Activated naive CD8-positive, alpha-beta T cell treated with anti-CD3 and anti-CD28 coated beads, Interleukin-2, amount 50 U/mL, for 16 hours (primary cell): ENCODE measurements around the gene NKRF.

Experiments used
- DNase-seq: peaks from one replicate; pipeline ENCODE4 v3.0.0-alpha.2; 2020; ENCODE audit warnings: low read depth, low spot score

The NKRF gene

GRCh38 chrX:119614776-119615175 lies 8.6 kb upstream of the NKRF start:
- no peak for DNase-seq

DNA sequence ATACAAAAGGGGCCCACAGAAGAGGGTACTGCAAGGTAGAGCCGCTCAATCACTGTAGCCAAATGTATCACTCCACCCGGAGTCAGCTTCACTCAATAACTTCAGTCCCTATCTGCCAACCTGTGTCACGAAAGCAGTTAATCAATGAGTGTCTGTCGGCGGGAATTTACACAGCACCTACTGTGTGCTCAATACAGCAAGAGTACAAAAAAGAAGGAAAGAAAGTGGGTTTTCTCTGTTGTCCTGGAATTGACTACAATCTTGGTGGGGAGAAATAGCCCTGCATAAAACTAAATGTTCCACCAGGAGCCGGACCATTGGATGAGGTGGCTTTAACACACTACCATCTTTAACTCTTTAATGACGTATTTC lies 780 bp upstream of the NKRF start:
- no peak for DNase-seq

DNA sequence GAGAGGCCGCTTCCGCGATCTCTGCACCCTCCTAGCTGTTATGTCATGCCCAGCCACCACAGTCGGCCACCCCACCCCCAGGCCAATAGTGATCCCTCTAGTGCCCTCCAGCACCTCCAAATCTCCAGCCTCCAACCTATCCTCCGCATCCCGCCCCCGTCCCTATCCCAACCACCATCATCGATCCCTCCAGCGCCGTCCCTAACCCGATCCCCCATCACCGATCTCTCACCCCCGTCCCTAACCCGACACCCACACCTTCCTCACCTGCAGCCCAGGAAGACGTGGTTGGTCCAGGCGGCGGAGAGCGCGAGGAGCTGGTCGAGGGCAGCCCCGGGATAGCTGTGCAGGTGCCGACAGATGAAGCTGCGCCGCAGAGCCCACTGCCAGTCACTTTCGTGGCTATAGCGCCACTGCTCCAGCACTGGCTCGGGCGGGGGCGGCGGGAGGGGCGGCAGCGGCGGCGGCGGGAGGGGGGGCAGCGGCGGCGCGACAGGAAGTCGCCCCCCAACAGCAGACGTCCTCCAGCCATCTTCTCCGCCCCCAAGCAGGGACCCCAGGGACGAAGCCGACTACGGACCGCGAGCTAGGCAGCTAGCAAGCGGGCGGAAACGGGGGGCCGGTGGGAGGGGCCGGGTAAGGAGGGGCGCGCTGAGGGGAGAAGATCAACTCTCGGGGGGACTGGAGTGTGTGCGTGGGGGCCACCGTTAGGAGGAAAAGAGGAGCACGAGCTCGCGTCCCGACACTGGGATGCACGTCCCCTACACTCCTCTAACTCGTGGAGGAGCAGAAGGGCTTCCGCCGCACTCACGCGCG lies 552 bp downstream of the NKRF start:
- peak; percentile 4 for DNase-seq

GRCh38 chrX:119604766-119605463 lies 1.3 kb downstream of the NKRF start:
- no peak for DNase-seq

GRCh38 chrX:119602701-119603255 lies 3.4 kb downstream of the NKRF start:
- DNase-seq, result no peak

GRCh38 chrX:119589810-119590209 lies 16.4 kb downstream of the NKRF start:
- no peak for DNase-seq

DNA sequence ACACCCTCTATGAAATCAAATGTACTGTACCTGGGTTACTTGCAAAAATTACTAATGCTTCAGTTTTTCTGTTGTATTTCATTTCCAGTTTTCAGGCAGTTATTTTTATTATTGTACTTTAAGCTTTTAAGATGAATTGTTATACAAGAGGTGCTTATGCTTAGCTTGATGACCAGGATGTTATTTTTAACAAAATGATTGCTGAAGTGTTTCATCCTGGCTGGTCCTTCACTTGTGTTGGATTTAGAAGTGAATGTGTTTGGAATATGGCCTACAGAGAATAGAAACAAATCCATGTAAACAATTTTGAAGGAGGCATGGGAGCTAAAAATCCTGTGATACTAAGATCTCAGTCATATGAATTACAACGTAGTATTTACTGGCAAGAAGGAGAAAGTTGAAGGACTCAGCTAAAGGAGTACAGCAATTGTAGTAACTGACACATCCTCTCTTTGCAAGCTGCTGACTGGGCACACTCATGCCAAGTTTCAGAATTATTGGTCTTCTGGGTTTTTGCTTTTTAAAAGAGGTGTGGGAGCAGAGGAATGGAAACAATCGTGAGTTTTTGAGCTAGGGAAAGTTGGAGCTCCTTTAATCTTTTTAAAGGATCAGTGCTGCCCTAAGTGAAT lies 22.7 kb downstream of the NKRF start:
- DNase-seq, result no peak

DNA sequence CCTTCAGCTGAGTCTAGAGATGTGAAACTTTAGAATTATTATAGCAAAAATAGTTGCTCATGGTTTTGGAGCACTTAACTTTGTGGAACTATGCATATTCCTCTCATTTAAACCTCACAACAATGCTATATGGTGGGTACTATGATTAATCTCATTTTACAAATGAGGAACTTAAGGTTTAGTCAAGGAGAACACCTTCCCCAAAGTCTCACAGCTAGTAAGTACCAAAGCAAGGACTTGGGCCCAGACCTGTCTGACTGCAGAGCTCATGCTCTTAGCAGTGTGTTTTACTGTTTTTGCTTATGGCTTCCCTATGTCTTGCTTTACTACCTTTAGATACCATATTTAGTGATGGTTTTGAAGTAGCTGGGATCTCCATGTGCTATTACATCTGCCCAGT lies 26.8 kb downstream of the NKRF start:
- no peak for DNase-seq

- DNase-seq, result peak; percentile 82
These were observed 31.6 kb downstream of the NKRF start, which contains the start of gene UBE2A for GRCh38 chrX:119574394-119575266. Gene UBE2A, plus strand, starts transcription at chrX:119574563. Its CDS starts 149 bp downstream, at chrX:119574712.

DNA sequence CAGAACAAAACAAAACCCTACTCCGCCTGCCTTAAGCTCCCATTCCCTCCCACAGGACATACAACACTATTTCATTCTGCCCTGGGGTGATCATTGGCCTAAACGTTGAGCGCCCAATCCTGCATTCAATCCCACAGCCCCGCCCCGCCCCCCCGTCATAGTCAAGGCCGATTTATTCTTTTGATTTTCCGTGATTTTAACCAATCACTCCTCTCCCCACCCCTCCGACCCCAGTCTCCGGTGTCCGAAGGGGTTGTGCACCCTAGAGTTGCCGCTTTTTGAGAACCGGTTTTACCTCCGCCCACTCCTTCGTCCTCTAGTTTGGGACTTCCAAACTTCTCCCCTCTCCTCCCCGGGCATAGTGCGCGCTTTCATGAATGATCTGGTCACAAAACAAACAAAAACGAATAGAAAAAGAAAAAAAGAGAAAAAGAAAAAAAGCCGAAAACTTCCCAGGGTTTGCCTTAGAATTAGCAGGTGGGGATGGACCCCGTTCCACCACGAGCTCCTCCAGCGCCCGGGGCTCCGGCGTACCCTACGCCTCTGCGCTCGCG lies 32.3 kb downstream of the NKRF start:
- no peak for DNase-seq

DNA sequence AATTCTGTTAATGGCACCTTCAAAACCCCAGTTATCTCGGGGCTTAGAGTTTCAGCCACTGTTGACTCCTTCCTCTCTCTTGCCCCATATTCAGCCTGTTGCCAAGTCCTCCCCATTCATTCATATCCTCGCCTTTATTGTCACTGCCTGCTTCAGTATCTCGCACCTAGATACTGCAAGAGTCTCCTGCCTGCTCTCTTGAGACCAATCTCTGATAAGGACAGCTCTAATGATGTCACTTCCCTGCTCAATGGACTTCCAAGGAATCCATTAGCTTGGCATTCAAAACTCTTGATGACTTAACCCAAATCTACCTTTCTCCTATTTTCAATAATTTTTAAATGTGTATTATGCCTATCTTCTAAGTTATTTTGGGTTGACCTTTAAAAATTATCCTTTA lies 33.0 kb downstream of the NKRF start:
- no peak for DNase-seq

DNA sequence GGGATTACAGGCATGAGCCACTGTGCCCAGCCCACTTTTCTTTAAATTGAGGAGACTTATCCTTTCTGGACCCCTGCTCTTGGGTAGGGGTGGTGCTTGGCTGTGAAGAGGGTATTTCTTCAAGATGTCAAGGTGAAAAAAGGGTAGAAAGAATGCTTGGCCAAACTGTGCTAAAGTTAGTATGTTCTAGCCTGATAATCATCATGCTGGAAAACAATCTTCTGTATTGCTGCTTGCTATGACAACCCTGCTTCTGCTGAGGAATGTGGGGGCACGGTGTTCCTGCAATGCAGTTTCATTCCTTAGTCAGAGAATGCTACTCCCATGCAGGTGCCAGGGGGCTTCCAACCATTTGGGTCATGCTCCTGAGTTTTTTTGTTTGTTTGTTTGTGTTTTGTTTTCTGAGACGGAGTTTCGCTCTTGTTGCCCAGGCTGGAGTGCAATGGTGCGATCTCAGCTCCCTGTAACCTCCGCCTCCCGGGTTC lies 35.8 kb downstream of the NKRF start:
- no peak for DNase-seq

DNA sequence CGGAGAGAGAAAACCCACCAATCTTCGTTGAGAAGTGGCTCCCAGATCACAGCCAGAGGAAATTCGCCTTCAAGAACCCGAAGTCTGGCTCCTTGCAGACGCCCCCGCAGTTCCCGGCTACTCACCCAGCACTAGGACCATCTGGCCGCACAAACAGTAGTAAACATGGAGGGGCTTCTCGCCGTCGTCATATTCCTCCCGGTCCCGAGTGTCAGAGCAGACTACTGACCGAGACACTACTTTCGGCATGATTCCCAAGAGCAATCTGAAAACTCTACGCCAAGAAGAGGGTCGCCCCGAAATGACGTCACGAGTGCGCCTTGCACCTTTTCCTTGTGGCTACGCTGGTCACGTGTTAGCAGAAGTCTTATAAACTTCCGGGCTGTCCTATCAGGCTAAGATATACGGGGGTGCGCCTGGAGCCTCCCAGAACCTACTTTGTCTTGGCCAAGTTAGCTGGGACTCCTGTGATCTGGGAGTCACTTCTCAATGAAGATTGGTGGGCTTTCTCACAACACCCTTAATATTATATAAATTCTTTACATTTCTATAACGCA lies 41.0 kb downstream of the NKRF start, which contains the start of gene STEEP1:
TSS of gene STEEP1 (minus strand) at position 303 of the 557 bp plus-strand sequence. CDS start at position 249, 54 bp downstream.
- DNase-seq, result peak; percentile 67

GRCh38 chrX:119552508-119552907 lies 53.7 kb downstream of the NKRF start:
- no peak for DNase-seq

DNA sequence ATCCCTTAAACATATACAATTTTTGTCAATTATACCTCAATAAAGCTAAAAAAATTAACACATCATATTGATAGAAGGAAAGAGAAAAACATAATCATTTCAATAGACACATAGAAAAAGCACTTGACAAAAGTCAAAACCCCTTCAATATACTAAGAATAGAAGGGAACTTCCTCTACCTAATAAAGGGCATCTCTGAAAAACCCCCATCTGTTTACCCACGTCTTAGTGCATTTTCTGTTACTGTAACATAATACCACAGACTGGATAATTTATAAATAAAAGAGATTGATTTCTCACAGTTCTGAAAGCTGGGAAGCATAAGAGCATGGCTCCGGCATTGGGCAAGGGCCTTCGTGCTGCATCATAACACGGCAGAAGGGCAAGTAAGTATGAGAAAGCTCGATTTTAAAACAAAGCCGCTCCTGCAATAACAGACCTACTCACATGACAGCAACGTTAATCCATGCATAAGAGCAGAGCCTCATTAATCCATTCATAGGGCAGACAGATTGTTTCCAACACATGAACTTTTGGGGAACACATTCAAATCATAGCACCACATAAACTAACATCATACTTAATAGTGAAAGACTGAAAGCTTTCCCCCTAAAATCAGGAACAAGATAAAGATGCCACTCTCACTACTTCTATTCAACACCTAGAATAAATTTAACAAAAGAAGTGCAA lies 56.8 kb downstream of the NKRF start:
- DNase-seq, result no peak

DNA sequence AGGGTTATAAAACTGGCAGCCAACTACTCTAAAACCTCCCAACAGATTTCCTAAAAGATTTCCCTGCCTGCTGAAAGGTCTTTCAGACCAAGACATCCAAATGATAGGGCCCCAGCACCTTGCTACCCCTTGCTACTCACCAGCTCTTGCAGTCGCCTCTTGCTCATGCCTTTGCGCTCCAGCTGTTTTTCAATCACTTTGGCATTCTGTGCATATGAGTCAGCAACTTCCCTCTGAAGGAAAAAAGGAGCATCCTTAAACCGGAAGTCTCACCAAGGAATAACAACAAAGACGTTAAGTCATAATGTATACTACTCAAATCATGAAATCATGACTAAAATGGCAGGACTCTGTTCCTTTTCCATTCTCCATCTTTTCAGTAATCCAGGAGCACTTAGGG lies 65.0 kb downstream of the NKRF start:
- no peak for DNase-seq

GRCh38 chrX:119539872-119540271 lies 66.4 kb downstream of the NKRF start:
- DNase-seq, result no peak
